ENCODE results near the gene PPFIA3.
A peak's percentile ranks its signal among the peaks of the same experiment; 100 is the strongest.
"Not testable (repeated sequence)": the region's sequence is repeated elsewhere in the genome, so short reads cannot be mapped to it uniquely, and the experiment has no call there.

Gene PPFIA3

GRCh38 chr19:49103331-49104085 is 15.8 kb upstream of the PPFIA3 start:
- DNase-seq, result no peak

DNA sequence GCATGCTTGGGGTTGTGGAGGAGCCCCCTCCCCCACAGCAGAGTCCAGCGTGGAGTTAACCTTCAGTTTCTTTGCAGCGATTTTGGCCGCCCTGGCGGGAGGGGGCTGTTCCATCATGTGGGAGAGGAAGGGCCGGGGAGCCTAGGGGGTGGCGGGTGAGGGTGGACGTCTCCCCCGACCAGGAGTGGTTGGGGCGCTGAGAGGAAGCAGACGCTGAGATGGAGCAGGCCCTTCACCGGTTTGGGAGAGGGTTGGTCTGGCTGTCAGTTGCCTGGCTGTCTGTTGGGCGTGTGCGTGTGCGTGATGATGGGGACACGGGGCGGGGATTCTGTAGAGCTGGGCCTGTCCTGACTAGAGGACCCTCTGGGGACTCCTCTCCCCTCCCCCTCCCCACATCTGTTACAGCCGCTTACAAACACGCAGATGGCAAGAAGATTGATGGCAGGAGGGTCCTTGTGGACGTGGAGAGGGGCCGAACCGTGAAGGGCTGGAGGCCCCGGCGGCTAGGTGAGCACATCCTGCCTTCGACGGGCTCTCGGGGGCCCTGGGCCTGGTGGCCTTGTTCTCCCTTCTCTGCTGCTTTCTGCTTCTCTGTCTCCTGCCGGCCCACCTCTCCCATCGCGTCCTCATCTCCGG is 15.0 kb upstream of the PPFIA3 start:
- no peak for DNase-seq

DNA sequence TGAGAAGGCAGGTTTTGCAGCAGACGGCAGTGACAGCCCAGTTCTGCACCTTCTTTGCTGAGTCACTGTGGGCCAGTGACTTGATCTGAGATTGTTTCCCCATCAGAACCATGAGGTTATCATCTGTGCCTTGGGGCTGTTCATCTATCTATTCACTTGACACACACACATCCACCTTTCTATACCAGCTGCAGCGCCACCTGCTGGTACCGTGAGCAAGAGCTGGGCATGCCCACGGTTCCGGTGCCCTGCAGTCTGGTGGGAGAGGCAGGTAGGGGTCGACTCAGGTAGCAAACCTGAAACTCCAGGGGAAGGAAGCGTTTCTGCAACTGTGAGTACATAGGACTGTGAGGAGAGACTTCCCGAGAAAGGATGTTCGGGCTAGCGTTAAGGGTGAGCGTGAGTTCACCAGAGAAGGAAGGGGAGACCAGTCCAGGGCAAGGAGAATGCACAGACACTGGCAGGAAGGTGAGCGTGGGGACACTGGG is 12.7 kb upstream of the PPFIA3 start:
- DNase-seq, result peak; percentile 81

DNA sequence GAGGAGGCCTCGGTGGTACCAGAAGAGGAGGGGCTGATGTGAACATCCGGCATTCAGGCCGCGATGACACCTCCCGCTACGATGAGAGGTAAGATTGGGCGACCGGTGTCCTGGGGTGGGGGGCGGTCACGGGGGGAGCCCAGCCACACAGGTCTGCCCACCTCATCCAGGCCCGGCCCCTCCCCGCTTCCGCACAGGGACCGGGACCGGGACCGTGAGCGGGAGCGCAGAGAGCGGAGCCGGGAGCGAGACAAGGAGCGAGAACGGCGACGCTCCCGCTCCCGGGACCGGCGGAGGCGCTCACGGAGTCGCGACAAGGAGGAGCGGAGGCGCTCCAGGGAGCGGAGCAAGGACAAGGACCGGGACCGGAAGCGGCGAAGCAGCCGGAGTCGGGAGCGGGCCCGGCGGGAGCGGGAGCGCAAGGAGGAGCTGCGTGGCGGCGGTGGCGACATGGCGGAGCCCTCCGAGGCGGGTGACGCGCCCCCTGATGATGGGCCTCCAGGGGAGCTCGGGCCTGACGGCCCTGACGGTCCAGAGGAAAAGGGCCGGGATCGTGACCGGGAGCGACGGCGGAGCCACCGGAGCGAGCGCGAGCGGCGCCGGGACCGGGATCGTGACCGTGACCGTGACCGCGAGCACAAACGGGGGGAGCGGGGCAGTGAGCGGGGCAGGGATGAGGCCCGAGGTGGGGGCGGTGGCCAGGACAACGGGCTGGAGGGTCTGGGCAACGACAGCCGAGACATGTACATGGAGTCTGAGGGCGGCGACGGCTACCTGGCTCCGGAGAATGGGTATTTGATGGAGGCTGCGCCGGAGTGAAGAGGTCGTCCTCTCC is 11.5 kb upstream of the PPFIA3 start:
- DNase-seq, result no peak

DNA sequence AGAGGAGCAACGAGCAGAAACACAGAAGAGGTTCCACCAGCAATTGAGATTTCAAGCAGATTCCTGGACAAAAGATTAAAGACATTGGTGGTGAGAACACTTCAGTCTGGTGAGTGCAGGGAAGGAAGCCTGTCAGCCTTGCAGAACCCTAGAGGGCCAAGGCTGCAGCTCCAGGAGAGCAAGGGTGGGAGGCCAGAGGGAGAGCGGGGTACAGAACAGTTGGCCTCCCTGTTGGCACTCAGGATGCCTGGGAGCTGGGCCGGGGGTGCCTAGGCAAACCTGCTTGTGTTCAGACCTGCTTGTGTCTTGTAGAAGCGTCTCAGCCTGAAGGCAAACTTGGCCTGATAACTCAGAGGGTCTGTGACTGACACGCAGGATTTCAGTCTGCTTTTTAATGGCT is 10.3 kb upstream of the PPFIA3 start:
- DNase-seq, result no peak

GRCh38 chr19:49109569-49110233 is 9.6 kb upstream of the PPFIA3 start:
- DNase-seq, result no peak

GRCh38 chr19:49110567-49110966 is 8.8 kb upstream of the PPFIA3 start:
- DNase-seq, result no peak

DNA sequence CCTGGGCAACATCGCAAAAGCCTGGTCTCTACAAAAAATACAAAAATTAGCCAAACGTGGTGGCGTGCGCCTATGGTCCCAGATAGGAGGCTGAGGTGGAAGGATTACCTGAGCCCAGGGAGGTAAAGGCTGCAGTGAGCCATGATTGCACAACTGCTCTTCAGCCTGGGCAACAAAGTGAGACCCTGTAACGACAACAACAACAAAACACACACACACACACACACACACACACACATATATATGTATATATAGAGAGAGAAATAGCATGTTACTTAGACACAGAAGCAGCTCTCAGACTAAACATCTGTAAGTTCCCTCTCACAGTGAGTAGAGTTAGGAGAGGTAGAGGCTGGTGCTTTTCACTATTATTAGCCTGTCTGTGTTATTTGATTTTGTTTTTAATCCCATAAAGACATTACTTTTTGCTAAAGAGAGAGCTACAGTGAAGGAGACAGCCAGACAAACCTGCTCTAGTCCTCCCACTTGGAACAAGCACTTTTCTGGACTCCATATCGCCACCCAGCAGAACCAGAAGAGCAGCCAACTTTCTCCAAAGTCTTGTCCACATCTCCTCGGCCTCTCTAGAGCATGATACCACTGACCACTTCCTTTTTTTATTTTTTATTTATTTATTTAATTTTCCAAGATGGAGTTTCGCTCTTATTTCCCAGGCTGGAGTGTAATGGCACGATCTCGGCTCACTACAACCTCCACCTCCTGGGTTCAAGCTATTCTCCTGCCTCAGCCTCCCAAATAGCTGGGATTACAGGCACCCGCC is 7.9 kb upstream of the PPFIA3 start:
- DNase-seq, result no peak

DNA sequence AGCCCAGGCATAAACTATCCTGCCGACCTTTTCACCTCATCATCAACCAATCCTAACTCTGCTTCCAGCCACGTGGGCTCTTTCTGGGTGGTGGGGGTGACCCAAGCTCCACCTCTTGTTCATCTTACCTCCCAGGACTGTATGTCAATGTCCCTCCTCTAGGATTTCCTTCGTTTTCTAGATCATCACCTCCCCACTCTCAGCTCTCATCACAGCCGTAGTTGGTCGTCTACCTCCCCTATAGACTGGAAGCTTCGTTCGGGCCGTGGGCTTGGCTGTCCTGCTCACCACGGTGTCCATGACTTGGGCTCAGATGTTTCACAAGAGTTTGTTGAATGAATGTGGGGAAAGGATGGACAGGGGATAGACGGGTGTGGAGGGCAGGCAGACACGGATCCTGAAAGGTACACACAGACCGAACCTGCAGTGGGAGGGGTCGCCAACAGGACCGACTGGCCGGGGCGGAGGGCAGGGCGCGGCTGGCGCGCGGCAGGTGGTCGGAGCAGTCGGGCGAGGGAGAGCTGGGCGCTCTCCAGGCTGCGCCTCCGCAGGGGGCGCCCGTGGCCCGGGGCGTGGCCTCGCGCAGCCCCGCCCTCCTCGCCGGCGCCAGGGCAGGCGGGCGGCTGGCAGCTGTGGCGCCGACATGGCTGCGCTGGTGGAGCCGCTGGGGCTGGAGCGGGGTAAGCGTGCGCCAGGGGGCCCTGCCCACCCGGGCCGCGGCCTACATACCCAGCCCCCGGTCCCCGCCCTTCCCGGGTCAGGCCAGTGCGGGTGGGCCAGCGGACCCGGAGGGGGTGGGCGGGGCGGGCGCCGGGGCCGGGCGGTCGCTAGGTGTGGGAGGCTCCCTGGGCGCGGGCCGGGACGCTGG is 5.3 kb upstream of the PPFIA3 start, which contains the start of gene LIN7B:
Gene LIN7B (plus strand): TSS at position 609 of the 868 bp plus-strand sequence. CDS start 35 bp downstream, at position 644.
- DNase-seq, result peak; percentile 76

DNA sequence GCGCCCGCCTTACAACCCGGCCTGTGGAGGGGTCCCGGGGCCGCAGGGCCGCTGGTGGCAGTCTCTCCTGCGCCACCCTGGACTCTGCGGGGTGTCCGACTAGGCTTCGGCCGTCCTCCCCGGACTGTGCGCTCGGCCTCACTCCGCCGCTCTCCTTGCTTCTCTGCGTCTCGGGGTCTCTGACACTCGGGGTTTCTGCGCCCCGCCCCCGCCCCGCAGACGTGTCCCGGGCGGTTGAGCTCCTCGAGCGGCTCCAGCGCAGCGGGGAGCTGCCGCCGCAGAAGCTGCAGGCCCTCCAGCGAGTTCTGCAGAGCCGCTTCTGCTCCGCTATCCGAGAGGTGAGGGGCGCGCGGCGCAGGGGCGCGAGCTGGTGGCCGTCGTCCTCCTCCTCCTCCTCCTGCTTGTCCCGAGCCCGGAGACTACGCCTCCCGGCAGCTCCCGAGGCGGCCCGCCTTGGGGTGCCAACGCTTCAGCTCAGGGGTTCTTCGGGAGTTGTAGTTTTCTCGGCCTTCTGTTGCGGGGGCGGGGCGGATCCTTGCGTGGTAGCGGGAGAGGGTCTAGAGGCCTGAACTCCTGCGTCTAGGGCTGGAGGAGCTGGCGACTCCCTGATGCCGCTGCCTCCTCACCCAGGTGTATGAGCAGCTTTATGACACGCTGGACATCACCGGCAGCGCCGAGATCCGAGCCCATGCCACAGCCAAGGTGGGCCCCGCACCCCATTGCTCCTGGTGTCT is 4.5 kb upstream of the PPFIA3 start:
- peak; percentile 75 for DNase-seq

DNA sequence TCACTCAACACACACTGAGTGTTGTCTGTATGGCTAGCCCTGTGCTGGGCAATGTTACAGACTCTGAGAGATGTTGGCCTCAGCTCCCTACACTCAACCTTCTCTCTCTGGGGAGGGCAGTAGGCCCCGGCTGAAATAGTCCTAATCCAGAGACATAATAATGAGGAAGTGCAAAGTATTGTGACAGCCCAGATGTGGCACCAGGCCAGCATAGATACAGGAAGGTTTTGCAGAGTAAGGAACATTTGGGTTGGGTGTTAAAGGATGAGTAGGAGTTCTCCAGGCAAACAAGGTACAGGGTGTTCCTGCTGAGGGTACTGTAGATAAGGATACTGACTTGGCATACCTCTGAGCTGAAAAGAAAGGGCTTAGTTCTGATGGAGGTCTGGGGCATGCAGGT is 2.8 kb upstream of the PPFIA3 start:
- no peak for DNase-seq

GRCh38 chr19:49117677-49118564 is 1.4 kb upstream of the PPFIA3 start:
- no peak for DNase-seq

- peak; percentile 97 for DNase-seq
Measured at GRCh38 chr19:49118565-49119410, 556 bp upstream of the PPFIA3 start, which contains the start of gene C19orf73. Gene C19orf73 (minus strand): TSS chr19:49119143. CDS start chr19:49119022, 121 bp downstream.

- no peak for DNase-seq
Measured at GRCh38 chr19:49120325-49120683, 960 bp downstream of the PPFIA3 start.

GRCh38 chr19:49120868-49121267 is 1.5 kb downstream of the PPFIA3 start:
- DNase-seq, result no peak

DNA sequence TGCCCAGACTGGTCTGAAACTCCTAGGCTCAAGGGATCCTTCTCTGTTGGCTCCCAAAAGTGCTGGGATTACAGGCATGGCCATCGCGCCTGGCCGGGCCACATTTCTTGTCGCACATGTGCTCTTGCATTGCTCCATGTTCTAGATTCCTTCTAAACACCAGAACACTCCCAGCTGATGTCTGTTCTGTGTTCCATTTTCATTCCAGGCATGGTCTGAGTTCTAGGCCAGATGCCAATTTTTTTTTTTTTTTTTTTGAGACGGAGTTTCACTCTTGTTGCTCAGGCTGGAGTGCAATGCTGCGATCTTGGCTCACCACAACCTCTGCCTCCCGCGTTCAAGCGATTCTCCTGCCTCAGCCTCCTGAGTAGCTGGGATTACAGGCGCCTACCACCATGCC is 2.5 kb downstream of the PPFIA3 start:
- DNase-seq, result not testable (repeated sequence)

- DNase-seq, result not testable (repeated sequence)
Measured at GRCh38 chr19:49123285-49123684, 3.9 kb downstream of the PPFIA3 start.

Measured in activated CD4-positive, alpha-beta T cell treated with anti-CD3 and anti-CD28 coated beads for 48 hours (primary cell).